GM18867 (cell line): Measurements from ENCODE around the gene MSI2.
"Not testable (repeated sequence)": the region's sequence is repeated elsewhere in the genome, so short reads cannot be mapped to it uniquely, and the experiment has no call there.

Experiments used
- ATAC-seq: cut with Tn5 transposase; IDR thresholded peaks from one replicate; pipeline ENCODE4 v1.9.1; 2021; ENCODE audit warnings: mild to moderate bottlenecking, moderate library complexity; ENCODE audit not compliant: unreplicated experiment

Gene MSI2

DNA sequence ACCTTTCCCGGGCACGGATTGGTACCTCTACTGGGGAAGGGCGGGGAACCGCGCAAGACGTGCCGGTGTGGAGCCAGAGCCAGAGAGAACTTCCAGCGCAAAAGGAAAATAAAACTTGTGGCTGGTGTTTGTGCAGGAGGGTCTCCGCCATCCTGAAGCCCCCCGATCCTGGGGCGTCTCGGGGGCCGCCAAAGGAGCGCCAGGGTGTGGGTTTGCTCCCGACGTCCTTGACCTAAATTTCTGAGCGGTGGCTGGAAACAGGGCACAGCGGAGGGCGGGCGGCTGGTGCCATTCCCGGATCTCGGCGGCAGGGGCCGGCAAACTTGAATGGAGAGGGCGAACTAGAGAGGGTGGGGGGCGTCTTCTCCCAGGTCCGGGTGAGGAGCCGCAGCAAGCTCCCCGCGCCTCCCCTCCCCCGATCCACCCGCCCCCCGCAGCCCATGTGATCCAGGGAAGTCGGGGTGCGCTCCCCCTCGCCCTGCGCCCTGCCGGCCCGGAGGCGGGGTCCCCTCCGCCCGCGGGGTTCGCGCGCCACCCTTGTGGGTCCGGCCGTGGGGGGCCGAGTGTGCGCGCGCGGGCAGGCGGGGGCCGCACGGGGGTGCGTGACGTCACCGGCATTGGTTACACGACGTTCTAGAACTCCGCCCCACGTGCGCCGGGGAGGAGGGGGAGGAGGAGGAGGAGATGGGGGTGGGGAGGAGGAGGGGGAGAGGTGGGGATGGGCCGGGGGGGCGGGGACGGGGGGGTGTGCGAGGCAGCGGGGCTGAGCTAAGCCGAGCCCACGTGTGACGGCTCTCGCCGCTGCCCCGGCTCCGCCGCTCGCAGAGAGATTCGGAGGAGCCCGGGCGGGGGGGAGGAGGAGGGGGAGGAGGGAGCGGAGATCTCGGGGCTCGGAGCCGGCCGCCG is at the start of gene MSI2:
TSS of gene MSI2 (plus strand) at position 748 of the 906 bp plus-strand sequence. CDS start 220 bp downstream, outside the sequence.
- ATAC-seq: peak; percentile 80

DNA sequence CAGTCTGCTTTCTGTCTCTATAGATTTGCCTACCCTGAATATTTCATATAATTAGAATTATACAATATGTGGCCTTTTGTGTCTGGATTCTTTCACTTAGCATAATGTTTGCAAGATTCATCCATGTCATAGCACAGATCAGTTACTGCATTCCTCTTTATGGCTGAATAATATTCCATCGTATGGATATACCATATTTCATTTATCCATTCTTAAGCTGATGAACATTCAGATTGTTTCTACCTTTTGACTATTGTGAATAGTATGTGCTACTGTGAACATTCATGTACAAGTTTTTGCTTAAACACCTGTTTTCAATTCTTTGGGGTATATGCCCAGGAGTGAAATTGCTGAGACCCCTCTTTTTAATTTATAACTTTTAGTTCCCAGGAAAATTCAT is 49.4 kb upstream of the MSI2 start:
- ATAC-seq: no peak

DNA sequence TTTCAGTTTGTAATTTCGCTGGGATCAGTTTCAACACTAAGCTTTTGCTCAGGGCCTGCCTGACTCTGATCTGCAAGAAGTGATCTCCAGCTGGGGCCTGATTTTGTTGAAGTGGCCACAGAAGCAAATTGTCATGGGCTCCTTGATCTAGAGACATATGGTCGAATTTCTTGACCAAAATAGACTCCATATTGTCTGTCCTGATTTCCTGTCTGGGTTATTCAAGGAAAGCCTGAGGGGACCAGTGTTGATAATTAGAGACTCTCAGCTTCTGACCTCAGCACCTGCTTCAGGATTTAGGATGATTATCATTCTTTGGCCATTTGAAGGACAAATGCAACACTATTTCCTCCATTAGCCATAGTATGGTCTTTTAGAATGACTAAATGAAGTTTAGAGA is 48.9 kb upstream of the MSI2 start:
- no peak for ATAC-seq

DNA sequence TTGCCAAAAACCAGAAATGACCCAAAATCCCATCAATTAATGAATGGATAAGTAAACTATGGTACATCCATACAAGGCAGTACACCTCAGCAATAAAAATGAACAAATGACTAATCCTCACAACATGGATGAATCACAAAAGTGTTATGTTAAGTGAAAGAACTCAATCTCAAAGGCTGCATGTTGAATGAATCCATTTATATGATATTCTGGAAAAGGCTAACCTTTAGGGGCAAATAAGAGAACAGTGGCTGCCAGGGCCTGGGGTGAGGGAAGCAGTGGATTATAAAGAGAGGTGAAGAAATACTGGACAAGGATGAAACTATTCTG is 46.1 kb upstream of the MSI2 start:
- no peak for ATAC-seq

DNA sequence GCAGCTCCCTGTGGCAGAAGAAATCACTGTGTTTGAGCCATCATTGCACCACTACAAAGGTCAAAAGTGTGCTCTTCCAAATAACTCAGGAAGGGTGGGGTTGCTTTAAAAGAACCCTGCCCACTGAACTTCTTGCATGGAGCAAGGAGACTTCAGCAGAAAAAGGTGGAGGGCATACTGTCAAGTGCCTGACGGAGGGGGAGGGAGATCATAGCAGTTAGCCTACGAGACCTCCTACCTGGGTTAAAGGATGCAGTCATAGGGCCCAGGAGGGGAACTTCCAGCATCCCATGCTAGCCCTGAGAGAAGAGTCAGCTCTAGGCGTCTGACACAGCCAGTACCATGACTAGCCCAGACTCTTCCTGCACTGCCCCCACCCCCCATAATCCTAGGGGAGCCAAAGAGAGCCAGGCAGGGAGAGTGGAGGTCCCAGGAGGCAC is 45.3 kb upstream of the MSI2 start:
- ATAC-seq: no peak

DNA sequence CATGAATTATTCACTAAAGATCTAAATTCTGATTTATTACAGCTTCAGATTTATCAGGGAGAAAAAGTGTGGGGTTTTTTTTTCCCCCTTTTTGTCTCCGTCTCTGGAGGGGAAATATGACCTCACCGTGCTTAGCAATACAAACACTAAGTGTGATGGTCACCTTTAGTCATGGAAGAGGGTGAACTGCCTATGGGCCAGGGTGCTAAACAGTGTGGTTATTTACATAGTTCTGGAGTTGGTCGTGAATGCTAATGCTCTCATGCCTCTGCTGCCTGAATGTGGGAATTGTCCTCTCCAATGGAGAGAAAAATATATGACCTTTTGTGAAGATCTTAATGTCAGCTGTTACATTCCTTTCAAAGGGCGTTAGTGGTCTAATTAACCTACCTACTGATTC is 44.8 kb upstream of the MSI2 start:
- ATAC-seq: no peak

DNA sequence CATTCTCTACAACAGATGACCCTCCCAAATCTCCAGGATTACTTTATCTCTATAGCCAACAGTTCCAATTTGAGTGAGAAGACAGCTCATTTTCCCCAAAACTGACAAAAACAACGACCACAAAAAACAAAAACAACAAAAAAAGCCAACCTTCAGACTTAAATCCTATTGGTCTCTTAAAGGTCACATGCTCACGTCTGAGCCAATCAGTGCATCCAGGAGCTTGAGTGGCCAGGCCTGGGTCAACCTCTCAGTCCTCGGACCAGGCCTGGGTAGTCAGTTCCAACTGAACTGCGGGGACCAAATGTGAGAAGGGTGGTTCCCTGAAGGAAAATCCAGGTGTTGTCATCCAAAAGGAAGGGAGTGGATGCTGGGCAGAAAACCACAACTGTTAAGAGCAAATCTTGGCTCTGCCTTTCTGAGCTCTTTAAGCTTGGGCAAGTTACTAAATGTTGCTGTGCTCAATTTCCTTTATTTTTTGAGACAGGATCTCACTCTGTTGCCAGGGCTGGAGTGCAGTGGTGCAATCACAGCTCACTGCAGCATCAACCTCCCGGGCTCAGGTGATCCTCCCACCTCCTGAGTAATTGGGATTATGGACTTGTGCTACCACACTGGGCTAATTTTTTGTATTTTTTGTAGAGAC is 43.0 kb upstream of the MSI2 start:
- no peak for ATAC-seq

DNA sequence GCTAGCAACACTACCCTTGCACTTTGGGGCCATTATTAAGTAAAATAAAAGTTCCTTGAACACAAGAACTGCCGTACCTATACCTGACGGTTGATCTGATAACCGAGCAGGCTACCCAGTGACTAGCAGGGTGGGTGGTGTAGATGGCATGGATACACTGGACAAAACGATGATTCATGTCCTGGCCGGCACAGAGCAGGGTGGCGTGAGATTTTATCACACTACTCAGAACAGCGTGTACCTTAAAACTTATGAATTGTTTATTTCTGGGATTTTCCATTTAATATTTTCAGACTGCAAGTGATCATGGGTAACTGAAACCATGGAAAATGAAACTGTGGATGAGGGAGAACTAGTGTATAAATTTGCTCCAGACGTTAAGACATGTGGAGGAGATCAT is 41.0 kb upstream of the MSI2 start:
- ATAC-seq: no peak

DNA sequence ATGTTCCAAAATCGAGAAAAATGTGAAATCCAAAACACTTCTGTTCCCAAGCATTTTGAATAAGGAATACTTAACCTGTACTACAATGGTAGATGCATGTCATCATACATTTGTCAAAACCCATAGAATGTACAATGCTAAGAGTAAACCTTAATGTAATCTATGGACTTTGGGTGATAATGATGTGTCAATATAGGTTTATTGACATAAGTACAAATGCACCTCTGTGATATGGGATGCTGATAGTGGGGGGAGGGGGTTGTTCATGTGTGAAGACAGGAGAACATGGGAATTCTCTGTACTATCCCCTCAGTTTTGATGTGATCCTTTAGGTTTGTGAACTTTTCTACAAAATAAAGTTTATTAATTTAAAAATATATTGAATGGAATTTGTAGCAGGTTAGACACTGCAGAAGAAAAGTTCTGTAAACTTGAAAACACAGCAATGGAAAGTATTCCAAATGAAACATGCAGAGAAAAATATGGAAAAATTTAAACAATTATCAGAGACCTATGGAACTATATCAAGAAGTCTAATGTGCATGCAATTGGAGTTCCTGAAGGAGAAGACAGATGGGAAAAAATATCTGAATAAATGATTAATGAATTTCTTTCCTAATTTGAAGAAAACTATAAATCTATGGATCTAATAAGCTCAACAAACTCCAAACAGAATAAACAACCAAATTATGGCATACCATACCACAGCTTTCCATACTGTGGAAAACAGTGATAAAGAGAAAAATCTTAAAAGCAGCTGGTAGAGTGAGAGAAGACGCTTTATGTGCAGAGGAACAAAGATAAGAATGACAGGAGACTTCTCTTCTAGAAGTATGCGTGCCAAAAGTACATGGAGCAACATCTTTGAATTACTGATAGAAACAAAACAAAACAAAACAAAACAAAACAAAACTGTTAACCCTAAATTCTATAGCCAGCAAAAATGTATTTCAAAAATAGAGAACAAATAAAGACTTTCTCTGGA is 34.7 kb upstream of the MSI2 start:
- no peak for ATAC-seq

DNA sequence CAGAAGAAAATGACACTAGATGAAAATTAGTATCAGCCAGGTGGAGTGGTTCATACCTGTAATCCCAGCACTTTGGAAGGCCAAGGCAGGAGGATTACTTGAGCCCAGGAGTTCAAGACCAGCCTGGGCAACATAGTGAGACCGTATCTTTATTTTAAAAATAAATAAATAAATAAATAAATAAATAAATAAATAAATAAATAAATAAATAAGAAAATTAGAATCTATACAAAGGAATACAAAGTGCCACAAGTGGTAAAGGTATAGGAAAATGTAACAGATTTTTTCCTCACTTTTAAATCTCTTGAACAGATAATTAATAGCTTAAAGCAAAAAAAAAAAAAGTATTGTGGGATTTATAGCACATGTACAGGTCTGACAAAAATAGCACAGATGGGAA is 33.9 kb upstream of the MSI2 start:
- not testable (repeated sequence) for ATAC-seq

DNA sequence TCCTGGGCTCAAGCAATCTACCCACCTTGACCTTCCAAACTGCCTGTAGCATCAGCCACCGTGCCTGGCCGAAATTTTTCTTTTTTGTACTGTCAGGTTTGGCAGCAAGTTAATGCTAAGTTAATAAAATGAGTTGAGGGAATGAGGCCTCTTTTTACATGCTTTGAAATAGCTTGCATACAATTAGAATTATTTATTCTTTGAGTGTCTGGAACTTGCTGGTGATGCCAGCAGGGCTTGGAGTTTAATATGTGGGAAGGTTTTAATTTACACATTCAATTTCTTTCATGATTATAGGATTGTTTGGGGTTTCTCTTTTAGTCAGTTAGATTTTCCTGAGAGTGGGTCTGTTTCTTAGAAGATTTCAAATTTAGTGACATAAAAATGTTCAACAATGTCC is 31.2 kb upstream of the MSI2 start:
- no peak for ATAC-seq

DNA sequence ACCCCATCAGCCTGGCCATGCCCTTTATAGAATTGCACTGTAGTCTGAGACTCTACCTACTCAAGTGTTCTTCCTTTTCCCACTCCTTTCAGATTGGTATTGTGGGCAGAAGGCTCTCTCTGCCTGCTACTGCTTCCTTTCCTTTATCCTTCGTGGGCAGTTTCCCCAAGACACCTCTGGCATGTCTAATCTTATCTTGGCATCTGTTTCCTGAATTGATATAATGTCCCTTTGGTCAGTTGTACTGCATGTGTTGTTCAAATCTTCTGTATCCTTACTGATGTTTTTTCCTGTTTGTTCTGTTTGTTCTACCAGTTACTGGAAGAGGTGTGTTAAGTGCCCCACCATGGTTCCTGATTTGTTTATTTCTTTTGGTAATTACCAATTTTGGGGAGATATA is 29.5 kb upstream of the MSI2 start:
- ATAC-seq: no peak

DNA sequence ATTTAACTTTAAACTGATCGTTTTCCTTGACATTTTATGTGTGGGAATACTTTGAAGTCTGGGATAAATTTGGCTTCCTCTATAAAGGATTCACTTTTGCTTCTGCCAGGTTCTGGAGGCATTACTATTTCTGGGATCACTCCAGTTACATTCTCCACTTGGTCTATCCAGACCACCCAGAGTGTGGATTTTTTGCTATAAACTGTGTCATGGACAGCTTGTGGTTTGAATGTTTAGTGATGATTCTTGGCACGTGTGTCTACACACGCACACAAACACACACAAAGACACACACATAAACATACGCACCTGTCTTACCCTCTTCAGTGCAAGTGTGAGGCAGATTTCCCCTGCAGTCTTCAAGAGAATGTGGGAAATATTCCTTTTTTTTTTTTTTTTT is 27.4 kb upstream of the MSI2 start:
- no peak for ATAC-seq

DNA sequence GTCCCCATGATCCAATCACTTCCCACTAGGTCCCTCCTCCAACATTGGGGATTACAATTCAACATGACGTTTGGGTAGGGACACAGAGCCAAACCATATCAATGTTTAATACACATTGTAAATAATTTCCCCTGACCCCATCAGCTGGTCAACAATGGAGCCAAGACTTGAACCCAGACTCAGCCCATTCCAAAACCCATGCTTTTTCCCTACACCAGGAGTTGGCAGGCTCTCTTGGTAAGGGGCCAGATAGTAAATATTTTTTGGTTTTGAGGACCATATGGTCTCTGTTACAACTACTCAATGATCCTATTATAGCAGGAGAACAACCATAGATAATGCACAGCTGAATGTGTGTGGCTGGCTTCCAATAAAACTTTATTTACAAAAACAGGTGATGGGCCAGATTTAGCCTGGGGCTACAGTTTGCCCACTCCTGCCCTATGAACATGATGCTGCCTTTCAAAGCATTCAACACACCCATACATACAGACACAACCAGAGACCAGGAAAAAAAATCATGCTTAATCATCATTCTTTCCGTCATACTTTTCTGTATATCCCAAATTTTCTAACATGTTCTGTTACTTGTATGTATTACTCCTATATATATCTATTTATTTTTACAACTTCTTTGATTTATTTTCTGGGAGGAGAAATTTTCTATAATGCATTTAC is 22.1 kb upstream of the MSI2 start:
- no peak for ATAC-seq

DNA sequence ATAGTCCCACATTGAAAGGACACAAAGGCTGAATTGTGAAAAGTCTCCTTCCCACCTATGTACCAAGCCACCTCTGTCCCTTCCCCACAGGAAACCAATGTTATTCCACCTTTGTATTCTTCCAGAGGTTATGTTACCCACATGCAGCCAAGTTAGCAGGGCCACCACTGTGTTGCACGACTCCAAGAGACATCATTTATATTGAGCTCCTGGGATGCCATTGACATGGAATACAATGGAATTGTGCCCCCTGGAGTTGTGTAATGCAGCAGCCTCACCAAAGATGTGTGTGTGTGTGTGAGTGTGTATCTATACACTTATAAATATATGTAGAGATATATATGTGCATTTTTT is 21.6 kb upstream of the MSI2 start:
- ATAC-seq: no peak

DNA sequence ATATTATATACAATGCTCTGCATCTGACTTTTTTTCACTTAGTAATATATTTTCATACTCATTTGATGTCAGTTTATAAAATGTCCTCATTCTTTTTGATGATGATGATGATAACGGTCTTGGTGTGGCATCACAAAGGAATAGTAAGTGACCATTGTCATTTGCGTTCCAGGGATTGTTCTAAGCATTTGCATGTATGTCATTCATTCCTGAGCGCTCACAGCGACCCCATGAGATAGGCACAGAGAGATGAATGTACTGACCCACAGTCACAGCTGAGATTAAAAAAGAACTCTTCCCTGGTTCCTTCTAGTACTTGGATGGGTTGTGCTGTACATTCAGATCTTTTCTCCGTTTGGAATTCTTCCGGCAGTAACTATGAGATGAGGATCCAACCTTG is 21.2 kb upstream of the MSI2 start:
- ATAC-seq: no peak

DNA sequence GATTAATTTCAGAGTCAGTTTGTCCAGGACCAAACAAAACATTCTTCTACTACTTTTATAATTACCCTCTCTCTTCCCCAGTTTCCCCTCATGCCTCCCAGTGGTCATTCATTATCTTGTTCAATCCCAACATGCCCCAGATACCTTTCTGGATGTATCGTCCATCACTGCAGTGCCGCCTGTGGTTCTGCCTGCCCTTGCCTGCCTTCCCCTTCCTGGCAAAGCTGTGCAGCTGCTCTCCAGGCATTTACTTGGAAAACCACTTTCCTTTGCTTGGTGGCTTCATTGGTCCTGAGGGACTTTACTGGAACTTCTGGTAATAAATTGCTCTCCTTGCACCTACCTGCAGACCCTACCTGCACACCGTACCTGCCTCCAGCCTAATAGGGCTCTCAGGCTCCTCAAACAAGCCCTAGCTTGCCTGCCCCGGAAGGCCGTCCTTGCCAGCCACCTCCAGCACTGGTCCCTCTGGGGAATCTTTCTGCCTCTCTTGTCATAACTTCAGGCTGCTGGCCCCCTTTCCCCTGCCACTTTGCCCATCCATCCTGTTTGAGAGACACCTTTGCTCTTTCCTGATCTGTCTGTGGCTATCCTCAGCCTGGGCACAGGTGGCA is 19.5 kb upstream of the MSI2 start:
- ATAC-seq: no peak

DNA sequence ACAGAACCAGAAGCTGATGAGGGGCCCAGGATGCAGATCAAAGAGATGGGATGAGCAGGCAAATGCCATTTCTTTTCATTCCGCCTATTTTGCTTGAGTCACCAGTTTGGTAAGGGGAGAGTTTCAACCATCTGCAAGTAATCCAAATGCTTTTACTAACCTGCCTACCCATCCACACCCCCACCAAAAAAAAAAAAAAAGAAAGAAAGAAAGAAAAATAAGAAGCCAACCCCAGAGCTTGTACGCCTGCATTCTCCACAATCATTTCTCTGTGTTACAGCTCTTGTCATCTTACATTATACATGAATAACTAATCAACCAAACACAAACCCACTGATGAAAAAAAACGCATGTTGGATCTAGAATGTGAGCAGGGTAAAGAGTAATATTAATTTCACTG is 15.7 kb upstream of the MSI2 start:
- ATAC-seq: no peak

DNA sequence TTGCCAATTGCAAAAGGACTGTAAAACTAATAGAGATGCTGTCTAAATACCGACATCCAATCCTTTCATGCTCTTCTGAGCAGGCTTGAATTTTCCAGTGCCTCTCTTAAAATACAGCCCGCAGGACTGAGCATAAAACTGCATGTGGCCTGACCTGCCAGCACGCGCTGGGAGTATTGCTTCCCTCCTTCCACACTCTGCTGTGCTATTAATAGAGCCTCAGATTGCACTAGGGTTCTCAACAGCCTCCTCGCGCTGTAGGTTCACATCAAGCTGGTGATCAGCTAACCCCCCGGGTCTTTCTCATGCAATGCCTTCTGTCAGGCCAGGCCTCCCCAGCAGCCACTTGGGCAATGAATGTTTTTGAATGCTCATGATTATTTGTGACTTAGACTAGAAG is 14.2 kb upstream of the MSI2 start:
- ATAC-seq: no peak

DNA sequence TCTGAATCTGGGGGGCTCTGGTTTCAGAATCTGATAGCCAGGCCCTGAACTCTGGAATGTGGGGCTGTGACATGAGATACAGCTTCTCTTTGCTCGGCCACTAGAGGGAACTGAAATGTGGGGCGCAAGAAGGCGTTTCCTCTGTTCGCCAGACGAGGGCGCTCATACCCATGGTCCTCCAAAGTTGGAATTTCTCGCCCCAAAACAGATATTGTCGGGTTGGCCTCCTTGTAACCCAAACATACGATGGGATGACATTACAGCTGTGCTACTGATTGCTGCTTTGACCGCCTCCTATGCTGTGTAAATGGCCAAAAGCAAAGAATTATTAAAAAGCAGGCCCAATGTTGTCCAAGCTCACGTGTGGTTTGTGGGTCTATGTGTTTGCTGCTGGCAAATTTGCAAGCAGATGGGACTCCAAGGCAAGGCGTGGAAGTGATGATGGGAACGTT is 13.1 kb upstream of the MSI2 start:
- peak; percentile 41 for ATAC-seq
